OCI-LY3 (cell line): ENCODE results near the gene ABL1.

Source experiments
- CTCF ChIP-seq: fragments of 200-600, 300-600 bp; sonication (generic); IDR thresholded peaks from 2 replicates; pipeline ENCODE4 v1.5.1; 2014; ENCODE audit warnings: antibody characterized with exemption, low read length, low read depth
- EZH2phosphoT487 ChIP-seq: fragments of 200-600 bp; shearing (Covaris generic); IDR thresholded peaks from 2 replicates; pipeline ENCODE4 v1.6.1; 2018; ENCODE audit warnings: antibody characterized with exemption, mixed run types, low read depth

DNA sequence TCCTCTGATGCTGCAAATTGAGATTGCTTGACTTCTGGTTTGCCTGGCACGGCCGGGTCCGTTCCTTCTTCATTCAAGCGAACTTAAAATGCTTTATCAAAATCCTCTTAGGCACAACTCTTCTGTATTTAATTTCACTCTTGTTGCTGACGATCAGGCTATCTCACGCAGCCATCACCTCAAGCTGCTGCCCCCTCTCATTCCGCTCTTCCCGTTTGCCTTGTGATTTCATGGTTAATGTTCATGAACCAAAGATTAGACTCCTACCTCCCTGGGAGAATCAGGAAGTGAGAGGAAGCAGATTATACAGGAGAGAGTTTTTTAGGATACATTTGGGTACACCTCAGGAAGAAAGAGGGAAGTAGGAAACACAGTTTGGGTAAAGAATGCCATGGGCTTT is 38.9 kb downstream of the ABL1 start:
- TF ChIP-seq CTCF (no peak), EZH2phosphoT487 (no peak)
